Stomach (tissue), 19 donors: ENCODE results near the gene PPIF. TPM values are rescaled to one million over a fixed set of nuclear protein-coding genes. Genes with fewer than 3 reads are reported as not detected.
A peak's percentile ranks its signal among the peaks of the same experiment; 100 is the strongest.

ENCODE experiments used
- DNase-seq, 2 donors: peaks; one replicate each; pipeline versions ENCODE4 v3.0.0 to v3.0.0-alpha.2; 2013 to 2019
- H3K27ac ChIP-seq, 5 donors: fragments of 200-600 bp in 4 of 5; sonication (generic) in 4 of 5; one replicate each; pipeline ENCODE4 v1.5.1; 2013 to 2019; ENCODE audit warnings: mild to moderate bottlenecking in 1 of 5, moderate library complexity in 1 of 5
- H3K27me3 ChIP-seq, 3 donors: fragments of 200-600 bp; sonication (generic); one replicate each; pipeline ENCODE4 v1.5.1; 2017 to 2019; ENCODE audit warnings: mixed run types in 1 of 3
- H3K36me3 ChIP-seq, 4 donors: fragments of 200-600 bp; sonication (generic); 1 replicate in 3 of 4; 2 replicates in 1 of 4; pipeline ENCODE4 v1.5.1; 2016 to 2019
- H3K4me1 ChIP-seq, 4 donors: fragments of 200-600 bp; sonication (generic); one replicate each; pipeline ENCODE4 v1.5.1; 2016 to 2019
- H3K4me3 ChIP-seq, 4 donors: fragments of 200-600 bp; sonication (generic) in 3 of 4; one replicate each; pipeline ENCODE4 v1.5.1; 2016 to 2019; ENCODE audit warnings: mild to moderate bottlenecking in 1 of 4
- H3K9me3 ChIP-seq, 4 donors: fragments of 200-600 bp; sonication (generic); one replicate each; pipeline ENCODE4 v1.5.1; 2016 to 2019
- CTCF ChIP-seq, 7 experiments: fragments of 450-650 bp in 4 of 7; fragments of 200-600 bp in 3 of 7; sonication (generic) in 3 of 7; IDR thresholded peaks; one replicate each; pipeline ENCODE4 v1.5.1; 2016 to 2019; ENCODE audit warnings: antibody characterized with exemption in 7 of 7, control low read depth in 2 of 7, mild to moderate bottlenecking in 1 of 7
- EP300 ChIP-seq: sonication (generic); formaldehyde crosslinking; IDR thresholded peaks from one replicate; pipeline ENCODE4 v1.6.1; 2017; ENCODE audit warnings: antibody characterized with exemption
- POLR2A ChIP-seq, 4 donors: fragments of 450-650 bp; IDR thresholded peaks; one replicate each; pipeline ENCODE4 v1.6.1; 2016; ENCODE audit warnings: antibody characterized with exemption in 4 of 4, control low read depth in 2 of 4, mild to moderate bottlenecking in 1 of 4, moderate library complexity in 1 of 4
- POLR2AphosphoS5 ChIP-seq, 3 donors: sonication (generic); formaldehyde crosslinking; IDR thresholded peaks; one replicate each; pipeline ENCODE4 v1.6.1; 2016; ENCODE audit warnings: antibody characterized with exemption in 3 of 3
- WGBS, 5 donors: extraction: QIAGEN DNeasy Blood & Tissue Kit in 3 of 5; methylation state at CpG; one replicate each; pipeline versions ENCODE4 v1.1.5 to v1.1.7; 2013 to 2018; 5-methylcytosine and 5-hydroxymethylcytosine counted together
- intact Hi-C: fragments of 100-400 bp; cut with DNase I; formaldehyde crosslinking; loops from one replicate; pipeline ENCODE4 v1.15.1; 2023; ENCODE audit warnings: low total_unique reads
- long read RNA-seq, 10 donors: transcript quantifications; one replicate each; lab custom pipeline, GENCODE V29; 2026
- polyA plus RNA-seq, 3 donors: library from polyadenylated mRNA; stranded (reverse); fragments of 200-250 nt; gene quantifications; one replicate each; pipeline ENCODE4 v1.2.3, GENCODE V29; 2013
- total RNA-seq, 5 donors: library from RNA; depleted of rRNA; stranded (reverse); fragments of >200 nt; gene quantifications; one replicate each; pipeline versions ENCODE4 v1.1.0 to v1.2.3, GENCODE V29; 2014 to 2016
- donor health status: healthy with polysubstance abuse.
- donor health status: Bipolar disorder and iron deficiency.
- donor health status: healthy.

PPIF gene
- 100 to 1,000 TPM in 1 of 5 donors, 10 to 100 TPM in 3, 1 to 10 TPM in 1; 6.4 to 149 (median 46.8) TPM for total RNA-seq
- polyA plus RNA-seq = 100 to 1,000 TPM in 1 of 3 donors, 10 to 100 TPM in 2; 27.5 to 177 (median 54.7) TPM
- long read RNA-seq, donor 1, transcript PPIF-201 (6 exons, 2,190 nt) = major isoform, 7 of 8 reads
- long read RNA-seq, donor 1, partial matches to known transcripts = 0 of 8 reads
- long read RNA-seq, donor 1, other reads (novel, unspliced or antisense) = 0 of 8 reads
- long read RNA-seq, donor 2, transcript PPIF-201 (6 exons, 2,190 nt) = major isoform, 6 of 6 reads
- long read RNA-seq, donor 2, partial matches to known transcripts = 0 of 6 reads
- long read RNA-seq, donor 2, other reads (novel, unspliced or antisense) = 0 of 6 reads
- long read RNA-seq, donor 3, transcript PPIF-201 (6 exons, 2,190 nt) = major isoform, 5 of 5 reads
- long read RNA-seq, donor 3, partial matches to known transcripts = 0 of 5 reads
- long read RNA-seq, donor 3, other reads (novel, unspliced or antisense) = 0 of 5 reads
- long read RNA-seq, donor 4 = 0 reads
- long read RNA-seq, donor 5, transcript PPIF-201 (6 exons, 2,190 nt) = major isoform, 7 of 8 reads
- long read RNA-seq, donor 5, partial matches to known transcripts = 0 of 8 reads
- long read RNA-seq, donor 5, other reads (novel, unspliced or antisense) = 0 of 8 reads
- long read RNA-seq, donor 6, transcript PPIF-201 (6 exons, 2,190 nt) = major isoform, 30 of 31 reads
- long read RNA-seq, donor 6, partial matches to known transcripts = 0 of 31 reads
- long read RNA-seq, donor 6, other reads (novel, unspliced or antisense) = 0 of 31 reads
- long read RNA-seq, donor 7, transcript PPIF-201 (6 exons, 2,190 nt) = major isoform, 8 of 8 reads
- long read RNA-seq, donor 7, partial matches to known transcripts = 0 of 8 reads
- long read RNA-seq, donor 7, other reads (novel, unspliced or antisense) = 0 of 8 reads
- long read RNA-seq, donor 8, transcript PPIF-201 (6 exons, 2,190 nt) = major isoform, 9 of 9 reads
- long read RNA-seq, donor 8, partial matches to known transcripts = 0 of 9 reads
- long read RNA-seq, donor 8, other reads (novel, unspliced or antisense) = 0 of 9 reads
- long read RNA-seq, donor 9, transcript PPIF-201 (6 exons, 2,190 nt) = major isoform, 12 of 12 reads
- long read RNA-seq, donor 9, partial matches to known transcripts = 0 of 12 reads
- long read RNA-seq, donor 9, other reads (novel, unspliced or antisense) = 0 of 12 reads
- long read RNA-seq, donor 10, transcript PPIF-201 (6 exons, 2,190 nt) = major isoform, 6 of 7 reads
- long read RNA-seq, donor 10, partial matches to known transcripts = 0 of 7 reads
- long read RNA-seq, donor 10, other reads (novel, unspliced or antisense) = 0 of 7 reads

- Histone ChIP-seq H3K36me3 (peaks cover 31 to 36% (median 34%) of the 10 kb centered on the region in 4 donors), H3K27me3 (no peaks in the 10 kb centered on the region), H3K27ac (peak within 1 kb of the TSS; percentile 91 to 96 (median 94)), H3K9me3 (no peaks in the 10 kb centered on the region), H3K4me1 (peaks cover 55 to 79% (median 64%) of the 10 kb centered on the region in 4 donors), H3K4me3 (peak within 1 kb of the TSS; percentile 66 to 93 (median 78))
- peak; percentile 97 to 98 for DNase-seq
- TF ChIP-seq POLR2A (IDR thresholded peaks at IDR 0.05) (no peak), EP300 (no peak), POLR2AphosphoS5 (IDR thresholded peaks at IDR 0.05) (peak; percentile 60 to 94 (median 92)), CTCF (IDR thresholded peaks at IDR 0.05) (peak in 6 of 7 experiments; percentile 47 to 100 (median 96))
- 0 to 1% (median 0%) methylated on average over 33 to 77 of the region's 77 CpGs for WGBS, 5 donors
- intact Hi-C loops = no loop called here
Measured at GRCh38 chr10:79347226-79347893, at the start of gene PPIF. Gene PPIF, plus strand, starts transcription at chr10:79347469. Its CDS starts 80 bp downstream, at chr10:79347549.

- no peaks in the 10 kb centered on the region for H3K9me3 ChIP-seq
- peaks cover 94 to 100% (median 99%) of the 10 kb centered on the region in 4 donors for H3K36me3 ChIP-seq
- peaks cover 13 to 52% (median 23%) of the 10 kb centered on the region in 4 donors for H3K4me1 ChIP-seq
- H3K4me3 ChIP-seq = no peak overlapping the region
- peak; percentile 63 to 71 for DNase-seq
- intact Hi-C loops = no loop called here
- no peak for TF ChIP-seq EP300
- TF ChIP-seq POLR2AphosphoS5 (IDR thresholded peaks at IDR 0.05) = peak in 1 of 3 donors; percentile 18
- peak overlapping the region; percentile 9 to 73 (median 56) for H3K27ac ChIP-seq
- 76 to 87% (median 83%) methylated on average over 13 to 27 of the region's 27 CpGs for WGBS, 5 donors
- no peaks in the 10 kb centered on the region for H3K27me3 ChIP-seq
Measured at GRCh38 chr10:79298403-79299244, 48.6 kb upstream of the PPIF start.

- no peak for DNase-seq
- TF ChIP-seq CTCF (IDR thresholded peaks at IDR 0.05) (no peak), POLR2A (IDR thresholded peaks at IDR 0.05) (no peak), EP300 (no peak), POLR2AphosphoS5 (IDR thresholded peaks at IDR 0.05) (peak in 1 of 3 donors; percentile 9)
- H3K9me3 ChIP-seq = no peaks in the 10 kb centered on the region
- intact Hi-C loops = no loop called here
- WGBS, 5 donors = 79 to 85% (median 83%) methylated on average over 12 to 13 of the region's 13 CpGs
- H3K36me3 ChIP-seq = peaks cover 94 to 100% (median 99%) of the 10 kb centered on the region in 4 donors
- H3K27me3 ChIP-seq = no peaks in the 10 kb centered on the region
- peak overlapping the region in 4 of 5 donors; percentile 38 to 73 (median 57) for H3K27ac ChIP-seq
- peaks cover 12 to 42% (median 15%) of the 10 kb centered on the region in 4 donors for H3K4me1 ChIP-seq
- no peak overlapping the region for H3K4me3 ChIP-seq
Measured at GRCh38 chr10:79299397-79300241, 47.6 kb upstream of the PPIF start.
